BLaER1 (cell line): Measurements from ENCODE around the gene CACNG1.

Experiments used
- H3K27ac ChIP-seq: shearing (Covaris generic); formaldehyde crosslinking; 2 replicates; pipeline ENCODE4 v1.8.1; 2022
- H3K27me3 ChIP-seq: shearing (Covaris generic); formaldehyde crosslinking; 2 replicates; pipeline ENCODE4 v1.8.1; 2022
- H3K36me3 ChIP-seq: shearing (Covaris generic); formaldehyde crosslinking; 2 replicates; pipeline ENCODE4 v1.8.1; 2022
- H3K4me1 ChIP-seq: shearing (Covaris generic); formaldehyde crosslinking; 2 replicates; pipeline ENCODE4 v1.8.1; 2022
- H3K4me2 ChIP-seq: shearing (Covaris generic); formaldehyde crosslinking; 2 replicates; pipeline ENCODE4 v1.8.1; 2022
- H3K4me3 ChIP-seq: shearing (Covaris generic); formaldehyde crosslinking; 2 replicates; pipeline ENCODE4 v1.8.1; 2022
- H3K9ac ChIP-seq: shearing (Covaris generic); formaldehyde crosslinking; 2 replicates; pipeline ENCODE4 v1.8.1; 2022
- H3K9me3 ChIP-seq: shearing (Covaris generic); formaldehyde crosslinking; 2 replicates; pipeline ENCODE4 v1.8.1; 2022
- H4K20me1 ChIP-seq: shearing (Covaris generic); formaldehyde crosslinking; 2 replicates; pipeline ENCODE4 v1.8.1; 2022
- Cebpa-rat ChIP-seq: shearing (Covaris generic); IDR thresholded peaks from 2 replicates; pipeline ENCODE4 v1.8.1; 2022

CACNG1 gene, protein sequence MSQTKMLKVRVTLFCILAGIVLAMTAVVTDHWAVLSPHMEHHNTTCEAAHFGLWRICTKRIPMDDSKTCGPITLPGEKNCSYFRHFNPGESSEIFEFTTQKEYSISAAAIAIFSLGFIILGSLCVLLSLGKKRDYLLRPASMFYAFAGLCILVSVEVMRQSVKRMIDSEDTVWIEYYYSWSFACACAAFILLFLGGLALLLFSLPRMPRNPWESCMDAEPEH

GRCh38 chr17:67044016-67044772, at the start of gene CACNG1:
Gene CACNG1, plus strand, starts transcription at chr17:67044554. Its CDS starts 107 bp downstream, at chr17:67044661.
- Histone ChIP-seq H4K20me1 (no peaks in the 10 kb centered on the region), H3K9ac (no peak within 1 kb of the TSS), H3K4me1 (peaks cover 18% of the 10 kb centered on the region), H3K4me3 (no peak within 1 kb of the TSS), H3K4me2 (no peak within 1 kb of the TSS), H3K36me3 (no peaks in the 10 kb centered on the region), H3K27ac (no peak within 1 kb of the TSS), H3K27me3 (no peaks in the 10 kb centered on the region), H3K9me3 (peaks cover 21% of the 10 kb centered on the region)
- TF ChIP-seq Cebpa-rat: no peak

DNA sequence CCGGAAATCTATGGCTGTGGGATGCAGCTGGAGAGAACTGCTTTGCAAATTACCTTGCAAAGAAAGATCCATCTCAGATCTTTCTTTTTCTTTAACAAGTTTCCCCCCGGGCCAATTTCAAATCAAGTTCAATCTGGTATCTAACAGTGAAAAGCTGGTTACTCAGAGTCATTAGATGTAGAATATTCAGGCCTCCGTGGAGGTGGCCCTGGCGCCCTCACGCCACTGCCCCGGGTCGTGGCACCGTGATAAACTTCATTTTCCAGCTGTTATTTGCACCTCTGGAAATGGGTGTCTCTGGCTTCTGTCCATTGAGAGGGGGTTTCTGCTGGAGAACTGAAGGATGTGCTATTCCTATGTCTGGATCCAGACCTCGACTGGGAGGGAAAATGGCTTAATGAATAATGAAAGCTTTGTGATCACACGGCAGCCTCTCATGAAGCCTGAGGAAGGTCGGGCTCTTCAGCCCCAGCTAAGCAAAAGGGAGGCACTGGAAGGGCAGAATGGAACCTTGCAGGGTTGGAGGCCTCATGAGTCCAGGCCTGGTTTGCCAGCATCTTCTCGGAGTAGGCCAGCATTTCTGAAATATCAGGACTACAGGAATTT, 49.3 kb upstream of the CACNG1 start:
- Histone ChIP-seq H4K20me1 (no peaks in the 10 kb centered on the region), H3K4me1 (no peaks in the 10 kb centered on the region), H3K9me3 (peaks cover 10% of the 10 kb centered on the region), H3K36me3 (0 out of 2 replicates have a peak, but pooled peaks cover 3% of the 10 kb centered on the region), H3K4me2 (no peak overlapping the region), H3K27ac (no peak overlapping the region), H3K27me3 (no peaks in the 10 kb centered on the region), H3K4me3 (no peak overlapping the region), H3K9ac (no peak overlapping the region)
- TF ChIP-seq Cebpa-rat: no peak

- H3K36me3 ChIP-seq: 0 out of 2 replicates have a peak, but pooled peaks cover 3% of the 10 kb centered on the region
- no peak overlapping the region for H3K4me3 ChIP-seq
- H3K27me3 ChIP-seq: no peaks in the 10 kb centered on the region
- H3K9ac ChIP-seq: no peak overlapping the region
- H3K4me1 ChIP-seq: no peaks in the 10 kb centered on the region
- H3K4me2 ChIP-seq: no peak overlapping the region
- H3K27ac ChIP-seq: no peak overlapping the region
- H3K9me3 ChIP-seq: peaks cover 19% of the 10 kb centered on the region
- H4K20me1 ChIP-seq: no peaks in the 10 kb centered on the region
- TF ChIP-seq Cebpa-rat: no peak
Observed at GRCh38 chr17:66995944-66996343, 48.4 kb upstream of the CACNG1 start.

DNA sequence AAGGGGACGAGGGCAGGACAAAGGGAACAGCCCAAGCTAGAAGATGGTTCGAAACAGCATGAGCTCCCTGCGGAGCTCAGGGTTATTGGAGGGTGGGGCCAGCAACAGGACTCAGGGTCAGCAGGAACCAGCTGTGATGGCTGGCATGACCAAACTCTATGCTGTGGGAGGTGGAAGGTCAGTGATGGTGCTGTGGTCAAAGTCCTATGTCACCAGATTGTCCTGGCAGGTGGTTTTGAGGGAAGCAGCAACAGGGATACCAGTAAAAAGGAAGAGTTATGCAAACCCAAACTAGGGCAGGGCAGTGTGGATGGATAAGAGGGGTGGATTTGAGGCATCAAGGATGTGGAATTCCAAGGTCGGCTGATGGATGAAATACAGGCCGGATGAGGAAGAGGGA, 47.4 kb upstream of the CACNG1 start:
- no peak overlapping the region for H3K9ac ChIP-seq
- 0 out of 2 replicates have a peak, but pooled peaks cover 3% of the 10 kb centered on the region for H3K36me3 ChIP-seq
- no peaks in the 10 kb centered on the region for H3K27me3 ChIP-seq
- no peak for TF ChIP-seq Cebpa-rat
- H3K4me1 ChIP-seq: no peaks in the 10 kb centered on the region
- H3K4me2 ChIP-seq: no peak overlapping the region
- no peak overlapping the region for H3K4me3 ChIP-seq
- no peak overlapping the region for H3K27ac ChIP-seq
- H3K9me3 ChIP-seq: peaks cover 28% of the 10 kb centered on the region
- H4K20me1 ChIP-seq: no peaks in the 10 kb centered on the region

DNA sequence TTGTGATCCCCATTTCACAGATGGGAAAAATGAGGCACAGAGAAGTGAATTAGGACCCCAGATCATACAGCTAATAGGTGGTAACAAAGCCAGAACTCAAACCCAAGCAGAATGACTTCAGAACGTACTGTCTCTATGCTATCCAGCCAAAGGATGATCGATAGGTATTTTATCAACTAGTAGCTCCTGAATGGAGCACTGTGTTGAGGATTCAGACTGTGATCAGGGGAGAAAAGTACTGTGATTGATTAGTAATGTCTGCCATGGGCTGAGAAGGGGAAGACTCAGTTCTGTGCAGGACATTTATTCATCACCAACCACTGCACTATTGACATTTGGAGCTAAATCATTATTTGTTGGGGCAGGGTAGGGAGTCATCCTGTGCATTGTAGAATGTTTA, 41.1 kb upstream of the CACNG1 start:
- H3K9me3 ChIP-seq: peaks cover 31% of the 10 kb centered on the region
- H3K4me3 ChIP-seq: no peak overlapping the region
- no peak overlapping the region for H3K27ac ChIP-seq
- no peak overlapping the region for H3K9ac ChIP-seq
- H3K4me2 ChIP-seq: peak overlapping the region; percentile 51; the same call in 1 of the 2 replicates
- no peaks in the 10 kb centered on the region for H4K20me1 ChIP-seq
- H3K27me3 ChIP-seq: no peaks in the 10 kb centered on the region
- H3K36me3 ChIP-seq: no peaks in the 10 kb centered on the region
- TF ChIP-seq Cebpa-rat: no peak
- H3K4me1 ChIP-seq: peaks cover 14% of the 10 kb centered on the region

- H3K9me3 ChIP-seq: peaks cover 30% of the 10 kb centered on the region
- no peaks in the 10 kb centered on the region for H4K20me1 ChIP-seq
- H3K4me2 ChIP-seq: peak overlapping the region; percentile 51
- H3K27me3 ChIP-seq: no peaks in the 10 kb centered on the region
- H3K4me3 ChIP-seq: no peak overlapping the region
- no peak overlapping the region for H3K27ac ChIP-seq
- TF ChIP-seq Cebpa-rat: no peak
- H3K36me3 ChIP-seq: no peaks in the 10 kb centered on the region
- no peak overlapping the region for H3K9ac ChIP-seq
- peaks cover 14% of the 10 kb centered on the region for H3K4me1 ChIP-seq
Observed at GRCh38 chr17:67004181-67004580, 40.2 kb upstream of the CACNG1 start.

- no peak for TF ChIP-seq Cebpa-rat
- no peaks in the 10 kb centered on the region for H3K27me3 ChIP-seq
Observed at GRCh38 chr17:67007266-67007665, 37.1 kb upstream of the CACNG1 start.

DNA sequence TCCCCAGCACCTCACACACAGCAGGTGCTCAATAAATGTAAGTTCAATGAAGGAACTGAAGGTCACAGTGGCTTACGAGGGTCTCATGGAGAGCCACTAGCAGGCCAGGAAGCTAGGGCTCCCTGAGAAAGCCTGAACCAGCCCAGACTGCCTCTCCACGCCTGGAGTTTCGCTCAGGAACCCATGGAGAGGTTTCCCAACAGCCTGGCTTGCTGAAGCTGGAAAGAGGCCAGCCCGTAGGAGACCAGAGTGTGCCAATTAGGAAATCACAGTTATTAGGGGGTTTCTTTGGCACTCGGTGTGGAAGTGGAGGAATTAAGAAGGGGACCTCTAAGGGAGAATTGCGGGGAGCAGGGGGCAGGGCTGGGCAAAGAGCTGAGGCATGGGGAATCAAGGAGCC, 36.3 kb upstream of the CACNG1 start:
- no peak overlapping the region for H3K4me3 ChIP-seq
- no peaks in the 10 kb centered on the region for H3K27me3 ChIP-seq
- H3K36me3 ChIP-seq: no peaks in the 10 kb centered on the region
- TF ChIP-seq Cebpa-rat: no peak
- H3K27ac ChIP-seq: no peak overlapping the region
- H3K9ac ChIP-seq: no peak overlapping the region
- H3K9me3 ChIP-seq: no peaks in the 10 kb centered on the region
- no peak overlapping the region for H3K4me2 ChIP-seq
- H3K4me1 ChIP-seq: peaks cover 26% of the 10 kb centered on the region
- no peaks in the 10 kb centered on the region for H4K20me1 ChIP-seq

More at GRCh38 chr17:67007266-67007665, 37.1 kb upstream of the CACNG1 start:
- 0 out of 2 replicates have a peak, but pooled peaks cover 3% of the 10 kb centered on the region for H3K9me3 ChIP-seq
- H3K4me1 ChIP-seq: peaks cover 26% of the 10 kb centered on the region
- H3K4me3 ChIP-seq: no peak overlapping the region
- H3K4me2 ChIP-seq: no peak overlapping the region
- no peak overlapping the region for H3K9ac ChIP-seq
- H3K27ac ChIP-seq: no peak overlapping the region
- no peaks in the 10 kb centered on the region for H3K36me3 ChIP-seq
- no peaks in the 10 kb centered on the region for H4K20me1 ChIP-seq

- H3K9ac ChIP-seq: no peak overlapping the region
- peak overlapping the region; percentile 32 for H3K4me2 ChIP-seq
Observed at GRCh38 chr17:67011527-67012175, 32.7 kb upstream of the CACNG1 start.

More at GRCh38 chr17:67011527-67012175, 32.7 kb upstream of the CACNG1 start:
- peaks cover 12% of the 10 kb centered on the region for H3K4me1 ChIP-seq
- H3K27ac ChIP-seq: no peak overlapping the region
- no peak for TF ChIP-seq Cebpa-rat
- no peaks in the 10 kb centered on the region for H3K36me3 ChIP-seq
- no peaks in the 10 kb centered on the region for H3K27me3 ChIP-seq
- H4K20me1 ChIP-seq: no peaks in the 10 kb centered on the region
- H3K4me3 ChIP-seq: no peak overlapping the region
- H3K9me3 ChIP-seq: no peaks in the 10 kb centered on the region
